Thoracic aorta (tissue), 2 donors: Measurements from ENCODE around the gene PCDHGA5. TPM values are rescaled to one million over a fixed set of nuclear protein-coding genes. Genes with fewer than 3 reads are reported as not detected.
"Not testable (repeated sequence)": the region's sequence is repeated elsewhere in the genome, so short reads cannot be mapped to it uniquely, and the experiment has no call there.

Experiments
- ATAC-seq: fragments of 150-250 bp; one replicate; pipeline ENCODE4 v1.8.0; 2017; ENCODE audit warnings: low read depth; ENCODE audit not compliant: insufficient number of reproducible peaks, low FRiP score
- DNase-seq: peaks from one replicate; pipeline ENCODE4 v3.0.0-alpha.2; 2020; ENCODE audit warnings: low spot score
- H3K27ac ChIP-seq, 2 donors: fragments of 200-600 bp; sonication (generic); 1 replicate in 1 of 2; 2 replicates in 1 of 2; pipeline ENCODE4 v1.5.1; 2016; ENCODE audit warnings: mild to moderate bottlenecking in 2 of 2, moderate library complexity in 2 of 2
- H3K27me3 ChIP-seq: fragments of 200-600 bp; sonication (generic); replicated peaks from 2 replicates; pipeline ENCODE4 v1.6.0; 2016; ENCODE audit warnings: mild to moderate bottlenecking; ENCODE audit not compliant: insufficient read depth
- H3K36me3 ChIP-seq: fragments of 200-600 bp; sonication (generic); one replicate; pipeline ENCODE4 v1.5.1; 2016
- H3K4me1 ChIP-seq, 2 donors: fragments of 200-600 bp; sonication (generic); 1 replicate in 1 of 2; 2 replicates in 1 of 2; pipeline versions ENCODE4 v1.5.1 to v1.6.0; 2016; ENCODE audit warnings: low read depth in 2 of 2, mild to moderate bottlenecking in 1 of 2; ENCODE audit not compliant: control insufficient read depth in 1 of 2
- H3K4me3 ChIP-seq: fragments of 200-600 bp; sonication (generic); 2 replicates; pipeline ENCODE4 v1.5.1; 2016; ENCODE audit warnings: mild to moderate bottlenecking
- H3K9me3 ChIP-seq: fragments of 200-600 bp; sonication (generic); 2 replicates; pipeline ENCODE4 v1.5.1; 2016
- total RNA-seq, 2 donors: library from RNA; depleted of rRNA; stranded (reverse); fragments of >200 nt; gene quantifications; one replicate each; pipeline versions ENCODE4 v1.1.0 to v1.2.3, GENCODE V29; 2016
- TF ChIP-seq, protein P1 (sequence below): fragments of 200-600 bp; sonication (generic); IDR thresholded peaks from one replicate; pipeline ENCODE4 v1.5.1; 2019; ENCODE audit warnings: antibody characterized with exemption

The PCDHGA5 gene
- total RNA-seq, 2 donors from 2014 or later, result 9.5 to 12.5 TPM

DNA sequence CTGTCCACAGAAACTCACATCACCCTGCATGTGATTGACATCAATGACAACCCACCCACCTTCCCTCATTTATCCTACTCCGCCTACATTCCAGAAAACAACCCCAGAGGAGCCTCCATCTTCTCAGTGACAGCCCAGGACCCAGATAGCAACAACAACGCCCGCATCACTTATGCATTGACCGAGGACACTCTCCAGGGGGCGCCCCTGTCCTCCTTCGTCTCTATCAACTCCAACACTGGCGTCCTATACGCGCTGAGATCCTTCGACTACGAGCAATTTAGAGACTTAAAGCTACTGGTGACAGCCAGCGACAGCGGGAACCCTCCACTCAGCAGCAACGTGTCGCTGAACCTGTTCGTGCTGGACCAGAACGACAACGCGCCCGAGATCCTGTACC lies 18.6 kb upstream of the PCDHGA5 start:
- H3K27ac ChIP-seq, result no peak overlapping the region
- TF ChIP-seq, protein P1, sequence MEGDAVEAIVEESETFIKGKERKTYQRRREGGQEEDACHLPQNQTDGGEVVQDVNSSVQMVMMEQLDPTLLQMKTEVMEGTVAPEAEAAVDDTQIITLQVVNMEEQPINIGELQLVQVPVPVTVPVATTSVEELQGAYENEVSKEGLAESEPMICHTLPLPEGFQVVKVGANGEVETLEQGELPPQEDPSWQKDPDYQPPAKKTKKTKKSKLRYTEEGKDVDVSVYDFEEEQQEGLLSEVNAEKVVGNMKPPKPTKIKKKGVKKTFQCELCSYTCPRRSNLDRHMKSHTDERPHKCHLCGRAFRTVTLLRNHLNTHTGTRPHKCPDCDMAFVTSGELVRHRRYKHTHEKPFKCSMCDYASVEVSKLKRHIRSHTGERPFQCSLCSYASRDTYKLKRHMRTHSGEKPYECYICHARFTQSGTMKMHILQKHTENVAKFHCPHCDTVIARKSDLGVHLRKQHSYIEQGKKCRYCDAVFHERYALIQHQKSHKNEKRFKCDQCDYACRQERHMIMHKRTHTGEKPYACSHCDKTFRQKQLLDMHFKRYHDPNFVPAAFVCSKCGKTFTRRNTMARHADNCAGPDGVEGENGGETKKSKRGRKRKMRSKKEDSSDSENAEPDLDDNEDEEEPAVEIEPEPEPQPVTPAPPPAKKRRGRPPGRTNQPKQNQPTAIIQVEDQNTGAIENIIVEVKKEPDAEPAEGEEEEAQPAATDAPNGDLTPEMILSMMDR, result no peak
- no peak for DNase-seq
- no peaks in the 10 kb centered on the region for H3K27me3 ChIP-seq
- no peaks in the 10 kb centered on the region for H3K36me3 ChIP-seq
- peaks cover 89% of the 10 kb centered on the region for H3K9me3 ChIP-seq
- no peak for ATAC-seq
- peak overlapping the region; percentile 19 for H3K4me3 ChIP-seq
- H3K4me1 ChIP-seq, result no peaks in the 10 kb centered on the region

DNA sequence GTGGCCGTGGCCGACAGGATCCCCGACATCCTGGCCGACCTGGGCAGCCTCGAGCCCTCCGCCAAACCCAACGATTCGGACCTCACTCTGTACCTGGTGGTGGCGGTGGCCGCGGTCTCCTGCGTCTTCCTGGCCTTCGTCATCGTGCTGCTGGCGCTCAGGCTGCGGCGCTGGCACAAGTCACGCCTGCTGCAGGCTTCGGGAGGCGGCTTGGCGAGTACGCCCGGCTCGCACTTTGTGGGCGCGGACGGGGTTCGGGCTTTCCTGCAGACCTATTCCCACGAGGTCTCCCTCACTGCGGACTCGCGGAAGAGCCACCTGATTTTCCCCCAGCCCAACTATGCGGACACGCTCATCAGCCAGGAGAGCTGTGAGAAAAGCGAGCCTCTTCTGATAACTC lies 17.9 kb upstream of the PCDHGA5 start:
- H3K27me3 ChIP-seq, H3K27ac ChIP-seq, DNase-seq, H3K36me3 ChIP-seq, H3K4me3 ChIP-seq, ATAC-seq, H3K4me1 ChIP-seq: not testable (repeated sequence)
- H3K9me3 ChIP-seq, result peaks cover 89% of the 10 kb centered on the region

DNA sequence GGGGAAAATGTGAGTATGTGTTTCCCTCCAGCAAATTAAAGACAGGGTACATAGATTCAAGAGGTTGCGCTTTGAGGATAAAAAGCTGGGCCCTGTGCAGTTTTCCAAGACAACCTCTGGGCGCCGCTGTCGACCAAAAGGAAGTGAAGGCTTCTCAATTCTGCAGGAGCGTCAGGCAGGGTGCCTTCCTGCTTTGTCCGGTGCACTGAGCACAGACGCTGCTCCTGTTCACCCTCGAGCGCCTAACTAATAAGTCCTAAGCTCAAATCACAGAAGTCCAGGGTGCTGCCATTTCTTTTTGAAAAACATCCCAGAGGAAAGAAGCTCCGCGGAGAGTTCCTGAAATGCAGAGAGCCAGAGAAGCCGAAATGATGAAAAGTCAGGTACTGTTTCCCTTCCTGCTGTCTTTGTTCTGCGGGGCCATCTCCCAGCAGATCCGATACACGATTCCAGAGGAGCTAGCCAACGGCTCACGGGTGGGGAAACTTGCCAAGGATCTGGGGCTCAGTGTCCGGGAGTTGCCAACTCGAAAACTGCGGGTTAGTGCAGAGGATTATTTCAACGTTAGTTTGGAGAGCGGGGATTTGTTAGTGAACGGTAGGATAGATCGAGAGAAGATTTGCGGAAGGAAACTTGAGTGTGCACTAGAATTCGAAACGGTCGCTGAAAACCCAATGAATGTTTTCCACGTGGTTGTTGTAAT lies 13.9 kb upstream of the PCDHGA5 start, which contains the start of gene PCDHGB1:
Gene PCDHGB1, plus strand, starts transcription at position 183 of the 703 bp plus-strand sequence. Its CDS starts 162 bp downstream, at position 345.
- TF ChIP-seq, protein P1, result no peak
- Histone ChIP-seq H3K27me3 (no peaks in the 10 kb centered on the region), H3K27ac (no peak within 1 kb of the TSS), H3K9me3 (peaks cover 79% of the 10 kb centered on the region), H3K4me3 (peak within 1 kb of the TSS; percentile 55), H3K36me3 (no peaks in the 10 kb centered on the region), H3K4me1 (no peaks in the 10 kb centered on the region)
- no peak for ATAC-seq
- DNase-seq, result no peak

DNA sequence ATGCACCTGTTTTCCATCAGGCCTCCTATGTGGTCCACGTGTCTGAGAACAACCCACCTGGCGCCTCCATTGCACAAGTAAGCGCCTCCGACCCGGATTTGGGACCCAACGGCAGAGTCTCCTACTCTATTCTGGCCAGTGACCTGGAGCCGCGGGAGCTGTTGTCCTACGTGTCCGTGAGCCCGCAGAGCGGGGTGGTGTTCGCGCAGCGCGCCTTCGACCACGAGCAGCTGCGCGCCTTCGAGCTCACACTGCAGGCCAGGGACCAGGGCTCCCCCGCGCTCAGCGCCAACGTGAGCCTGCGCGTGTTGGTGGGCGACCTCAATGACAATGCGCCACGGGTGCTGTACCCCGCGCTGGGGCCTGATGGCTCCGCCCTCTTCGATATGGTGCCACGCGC lies 12.4 kb upstream of the PCDHGA5 start:
- Histone ChIP-seq H3K9me3 (peaks cover 84% of the 10 kb centered on the region), H3K4me1 (no peaks in the 10 kb centered on the region), H3K4me3 (no peak overlapping the region), H3K36me3 (no peaks in the 10 kb centered on the region), H3K27ac (no peak overlapping the region), H3K27me3 (no peaks in the 10 kb centered on the region)
- ATAC-seq, result no peak
- DNase-seq, result no peak
- TF ChIP-seq, protein P1, result no peak

DNA sequence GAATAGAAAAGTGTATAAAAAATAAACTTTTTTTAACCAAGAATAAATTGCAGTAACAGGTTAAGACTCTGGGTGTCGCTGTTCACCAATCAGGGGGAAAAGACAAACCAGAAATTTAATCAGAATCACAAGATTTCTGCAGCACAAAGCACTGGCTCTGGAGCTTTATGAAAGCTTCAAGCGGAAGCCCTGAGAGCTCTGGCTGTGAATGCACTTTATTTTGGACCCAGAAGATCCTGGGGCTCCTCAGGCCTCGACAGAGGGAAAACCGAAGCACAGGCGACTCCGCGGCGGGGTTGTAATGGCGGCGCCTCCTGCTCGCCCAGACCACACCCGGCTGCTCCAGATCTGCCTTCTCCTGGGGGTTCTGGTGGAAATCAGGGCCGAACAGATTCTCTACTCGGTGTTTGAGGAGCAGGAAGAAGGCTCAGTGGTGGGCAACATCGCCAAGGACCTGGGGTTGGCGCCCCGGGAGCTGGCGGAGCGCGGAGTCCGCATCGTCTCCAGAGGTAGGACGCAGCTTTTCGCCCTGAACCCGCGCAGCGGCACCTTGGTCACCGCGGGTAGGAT lies 9.0 kb upstream of the PCDHGA5 start, which contains the start of gene PCDHGA4:
Gene PCDHGA4, plus strand, starts transcription at position 122 of the 570 bp plus-strand sequence. Its CDS starts 87 bp downstream, at position 209.
- Histone ChIP-seq H3K27me3 (no peaks in the 10 kb centered on the region), H3K36me3 (no peaks in the 10 kb centered on the region), H3K9me3 (peaks cover 85% of the 10 kb centered on the region), H3K4me1 (no peaks in the 10 kb centered on the region), H3K27ac (no peak within 1 kb of the TSS), H3K4me3 (peak within 1 kb of the TSS; percentile 59)
- DNase-seq, result no peak
- TF ChIP-seq, protein P1, result peak; percentile 23
- ATAC-seq, result no peak
